Measurements from ENCODE around the gene DCAF8.

DCAF8 gene

DNA sequence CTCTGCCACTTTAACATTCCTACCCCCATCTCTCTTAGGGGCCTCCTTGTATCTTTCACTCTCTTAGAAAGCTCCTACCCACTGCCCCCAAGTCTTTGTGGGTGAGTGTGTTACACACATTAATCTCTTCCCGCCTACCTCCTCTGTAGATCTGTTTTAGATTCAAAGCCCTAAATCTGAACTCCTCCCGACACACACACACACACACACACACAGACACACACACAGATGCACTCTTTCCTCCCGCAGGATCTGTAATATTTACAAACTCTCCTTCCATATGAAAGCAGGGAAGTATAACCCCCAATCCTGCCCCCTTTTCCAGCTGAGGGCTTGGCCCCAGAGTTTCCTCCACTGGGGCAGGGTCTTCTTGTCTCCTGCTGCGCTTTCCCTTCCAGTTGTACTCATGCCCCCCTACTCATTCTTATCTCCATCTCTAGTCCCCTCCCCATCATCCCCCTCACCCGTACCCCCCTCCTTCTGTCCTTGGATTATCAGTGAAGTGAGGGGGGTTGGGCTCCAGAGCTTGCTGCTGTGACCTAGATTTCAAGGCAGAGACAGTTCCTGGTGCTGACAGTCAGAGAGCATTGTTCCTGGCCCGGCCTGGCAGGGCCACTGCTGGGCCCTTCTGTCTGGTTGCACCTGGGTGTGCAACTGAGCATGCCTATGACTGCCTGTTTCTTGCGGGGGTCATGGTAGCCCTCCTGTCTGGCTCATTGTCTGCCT lies 52.9 kb downstream of the DCAF8 start:
- TF ChIP-seq, protein P1, sequence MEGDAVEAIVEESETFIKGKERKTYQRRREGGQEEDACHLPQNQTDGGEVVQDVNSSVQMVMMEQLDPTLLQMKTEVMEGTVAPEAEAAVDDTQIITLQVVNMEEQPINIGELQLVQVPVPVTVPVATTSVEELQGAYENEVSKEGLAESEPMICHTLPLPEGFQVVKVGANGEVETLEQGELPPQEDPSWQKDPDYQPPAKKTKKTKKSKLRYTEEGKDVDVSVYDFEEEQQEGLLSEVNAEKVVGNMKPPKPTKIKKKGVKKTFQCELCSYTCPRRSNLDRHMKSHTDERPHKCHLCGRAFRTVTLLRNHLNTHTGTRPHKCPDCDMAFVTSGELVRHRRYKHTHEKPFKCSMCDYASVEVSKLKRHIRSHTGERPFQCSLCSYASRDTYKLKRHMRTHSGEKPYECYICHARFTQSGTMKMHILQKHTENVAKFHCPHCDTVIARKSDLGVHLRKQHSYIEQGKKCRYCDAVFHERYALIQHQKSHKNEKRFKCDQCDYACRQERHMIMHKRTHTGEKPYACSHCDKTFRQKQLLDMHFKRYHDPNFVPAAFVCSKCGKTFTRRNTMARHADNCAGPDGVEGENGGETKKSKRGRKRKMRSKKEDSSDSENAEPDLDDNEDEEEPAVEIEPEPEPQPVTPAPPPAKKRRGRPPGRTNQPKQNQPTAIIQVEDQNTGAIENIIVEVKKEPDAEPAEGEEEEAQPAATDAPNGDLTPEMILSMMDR (IDR thresholded peaks at IDR 0.05) = no peak
- H3K27me3 ChIP-seq = peaks cover 21% of the 10 kb centered on the region
- H3K4me3 ChIP-seq (ENCODE audit: low read depth in 1 of 2, low read length in 1 of 2) = no peak overlapping the region
- H3K4me1 ChIP-seq (ENCODE audit: control insufficient read depth in 1 of 2, insufficient read depth in 1 of 2, low read depth in 1 of 2, low read length in 1 of 2) = peaks cover 11 to 13% of the 10 kb centered on the region in 2 experiments
- H3K27ac ChIP-seq = no peak overlapping the region
- no peaks in the 10 kb centered on the region for H3K9me3 ChIP-seq
- H3K36me3 ChIP-seq = peaks cover 47% of the 10 kb centered on the region

DNA sequence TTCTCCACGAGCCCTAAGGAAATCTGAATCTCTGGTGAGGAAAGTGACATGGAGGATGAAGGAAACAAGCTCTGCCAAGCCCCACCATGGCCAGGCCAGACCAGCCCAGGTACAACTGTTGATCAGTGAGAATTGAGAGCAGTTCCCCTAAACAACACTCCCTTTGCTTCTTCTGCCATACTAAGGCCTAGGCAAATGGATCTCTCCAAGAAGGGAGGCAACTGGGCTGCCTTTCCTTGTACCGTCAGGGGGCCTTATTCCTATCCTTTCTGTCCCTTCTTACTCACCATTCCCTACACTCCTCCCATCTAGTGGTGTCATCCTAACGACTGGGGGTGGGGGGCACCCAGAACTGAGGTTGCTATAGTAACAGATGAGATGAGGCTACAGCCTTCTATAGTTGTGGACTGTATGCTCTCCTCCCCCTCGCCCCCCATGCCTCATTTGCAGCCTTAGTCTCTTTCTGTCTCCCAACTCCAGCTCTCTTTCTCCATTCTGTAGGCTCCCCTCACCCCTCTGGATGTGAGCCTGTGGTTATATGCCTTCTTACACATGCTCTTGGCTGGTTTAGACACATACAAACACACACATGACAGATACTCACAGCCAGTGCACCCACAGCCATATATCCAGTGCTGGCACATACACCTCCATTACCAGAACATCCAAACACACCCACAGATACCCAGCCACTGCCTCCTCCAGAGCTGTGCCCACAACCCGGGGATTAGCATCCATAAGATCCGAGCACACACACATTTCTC lies 53.6 kb downstream of the DCAF8 start:
- Histone ChIP-seq H3K4me3 (ENCODE audit: low read depth in 1 of 2, low read length in 1 of 2) (no peak overlapping the region), H3K36me3 (peaks cover 40% of the 10 kb centered on the region), H3K27me3 (peaks cover 24% of the 10 kb centered on the region), H3K9me3 (no peaks in the 10 kb centered on the region), H3K4me1 (ENCODE audit: control insufficient read depth in 1 of 2, insufficient read depth in 1 of 2, low read depth in 1 of 2, low read length in 1 of 2) (peaks cover 11 to 15% of the 10 kb centered on the region in 2 experiments), H3K27ac (no peak overlapping the region)
- TF ChIP-seq, protein P1 (IDR thresholded peaks at IDR 0.05) = no peak

DNA sequence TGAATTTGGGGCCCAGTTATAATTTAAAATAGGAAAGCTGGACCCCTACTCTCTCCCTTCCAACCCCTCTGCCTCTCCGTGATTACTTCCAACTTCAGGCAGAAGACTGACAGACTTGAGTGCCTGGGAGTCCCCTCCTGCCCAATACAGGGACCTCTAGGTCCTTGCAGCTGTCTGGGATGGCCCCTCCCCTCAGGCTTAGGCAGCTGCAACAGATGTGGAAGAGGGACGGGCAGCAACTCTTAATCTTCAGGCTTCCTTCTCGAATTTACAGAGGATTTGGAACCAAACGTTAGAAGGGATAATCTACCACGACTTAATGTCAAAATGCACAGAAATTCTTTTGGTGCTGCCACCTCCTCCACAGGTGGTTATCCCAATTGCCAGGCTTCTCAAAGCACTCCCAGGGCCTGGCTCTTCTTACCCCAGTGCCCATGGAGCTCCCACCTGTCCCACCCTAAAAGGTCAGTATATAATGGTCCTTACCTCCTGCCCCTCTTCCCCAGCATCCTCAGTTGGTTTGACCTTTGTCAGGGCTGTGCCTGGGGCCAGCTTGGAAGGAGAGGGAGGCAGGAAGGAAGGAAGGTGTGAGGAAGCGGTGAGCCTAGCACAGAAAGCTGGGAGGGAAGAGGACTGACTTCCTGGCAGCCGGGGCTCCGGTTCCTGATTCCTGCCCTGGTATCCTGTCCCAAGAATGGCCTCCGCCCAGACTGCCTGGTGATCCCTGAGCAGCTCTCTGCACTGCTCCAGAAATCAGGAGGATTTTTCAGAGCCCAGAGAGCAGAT lies 54.4 kb downstream of the DCAF8 start:
- Histone ChIP-seq H3K4me1 (ENCODE audit: control insufficient read depth in 1 of 2, insufficient read depth in 1 of 2, low read depth in 1 of 2, low read length in 1 of 2) (peaks cover 11 to 15% of the 10 kb centered on the region in 2 experiments), H3K9me3 (no peaks in the 10 kb centered on the region), H3K4me3 (ENCODE audit: low read depth in 1 of 2, low read length in 1 of 2) (no peak overlapping the region), H3K27ac (no peak overlapping the region), H3K27me3 (peaks cover 24% of the 10 kb centered on the region), H3K36me3 (peaks cover 32% of the 10 kb centered on the region)
- TF ChIP-seq, protein P1 (IDR thresholded peaks at IDR 0.05) = no peak

DNA sequence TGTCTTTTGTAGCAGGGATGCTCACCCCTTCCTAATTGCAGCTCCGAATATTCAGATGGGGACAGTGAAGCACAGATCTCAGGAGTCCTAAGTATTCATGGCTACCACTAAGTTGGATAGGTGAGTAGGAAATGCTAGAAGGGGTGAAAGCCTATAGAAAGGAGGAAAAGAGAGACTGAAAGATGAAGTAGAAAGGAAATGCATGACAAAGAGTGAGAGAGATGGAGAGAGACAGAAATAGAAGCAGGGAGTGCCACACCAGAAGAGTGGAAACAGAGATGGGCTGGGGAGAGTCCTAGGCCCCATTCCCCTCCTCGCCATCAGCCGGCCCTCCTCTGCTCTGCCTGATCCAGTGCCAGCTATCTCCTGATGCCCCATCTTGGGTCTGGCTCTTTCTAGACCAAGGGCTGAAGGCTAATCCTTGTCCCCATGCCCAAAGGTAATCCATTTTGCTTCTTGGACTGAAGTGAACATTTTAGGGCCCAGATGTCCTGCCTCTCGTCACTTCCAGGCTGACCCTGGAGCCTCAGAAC lies 55.2 kb downstream of the DCAF8 start:
- no peak overlapping the region for H3K4me3 ChIP-seq (ENCODE audit: low read depth in 1 of 2, low read length in 1 of 2)
- H3K27me3 ChIP-seq = peaks cover 24% of the 10 kb centered on the region
- peaks cover 11 to 15% of the 10 kb centered on the region in 2 experiments for H3K4me1 ChIP-seq (ENCODE audit: control insufficient read depth in 1 of 2, insufficient read depth in 1 of 2, low read depth in 1 of 2, low read length in 1 of 2)
- TF ChIP-seq, protein P1 (IDR thresholded peaks at IDR 0.05) = no peak
- no peaks in the 10 kb centered on the region for H3K9me3 ChIP-seq
- H3K36me3 ChIP-seq = peaks cover 26% of the 10 kb centered on the region
- no peak overlapping the region for H3K27ac ChIP-seq

DNA sequence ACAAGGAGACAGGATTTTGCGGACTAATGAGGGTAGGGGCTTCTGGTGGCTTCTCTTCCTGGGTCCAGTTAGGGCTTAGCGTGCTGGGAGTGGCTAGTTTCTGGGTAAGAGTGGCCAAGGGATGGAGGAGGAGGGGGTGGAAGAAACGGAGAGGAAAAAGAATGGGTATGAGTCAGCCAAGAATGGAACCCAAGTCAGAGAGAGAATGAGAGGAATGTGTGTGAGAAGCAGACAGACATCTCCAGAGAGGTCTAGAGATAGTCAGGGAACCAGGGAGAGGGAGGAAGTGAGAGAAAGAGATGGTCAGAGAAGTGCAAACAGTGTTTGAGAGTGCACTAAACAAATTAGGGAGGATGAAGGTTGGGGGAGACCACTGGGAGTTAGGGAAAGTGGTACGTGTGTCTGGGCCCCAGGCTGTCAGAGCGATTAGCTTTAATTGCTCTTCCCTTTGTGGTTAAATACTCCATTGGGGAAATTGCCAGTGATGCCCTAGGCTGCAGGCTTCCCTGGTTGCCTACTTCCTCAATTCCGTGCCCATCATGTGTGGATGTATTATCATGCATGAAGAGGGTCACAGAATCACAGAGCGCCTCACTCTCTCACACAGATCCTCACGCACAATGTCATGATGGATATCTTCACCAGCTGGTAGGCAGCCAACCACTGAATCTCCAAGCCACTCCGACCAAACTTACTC lies 55.8 kb downstream of the DCAF8 start:
- Histone ChIP-seq H3K4me3 (ENCODE audit: low read depth in 1 of 2, low read length in 1 of 2) (no peak overlapping the region), H3K36me3 (peaks cover 21% of the 10 kb centered on the region), H3K27me3 (peaks cover 24% of the 10 kb centered on the region), H3K27ac (no peak overlapping the region), H3K4me1 (ENCODE audit: control insufficient read depth in 1 of 2, insufficient read depth in 1 of 2, low read depth in 1 of 2, low read length in 1 of 2) (peaks cover 11 to 15% of the 10 kb centered on the region in 2 experiments), H3K9me3 (no peaks in the 10 kb centered on the region)
- TF ChIP-seq, protein P1 (IDR thresholded peaks at IDR 0.05) = no peak
